Body of pancreas (tissue), 4 donors: ENCODE results near the gene TBC1D9B. TPM values are rescaled to one million over a fixed set of nuclear protein-coding genes. Genes with fewer than 3 reads are reported as not detected.
A peak's percentile ranks its signal among the peaks of the same experiment; 100 is the strongest.

Experiments used
- ATAC-seq: fragments of 150-250 bp; one replicate; pipeline ENCODE4 v1.9.1; 2016
- DNase-seq, 4 donors: peaks; one replicate each; pipeline ENCODE4 v3.0.0-alpha.2; 2019
- H3K27ac ChIP-seq, 4 donors: fragments of 200-600 bp; sonication (generic); 1 replicate in 3 of 4; 2 replicates in 1 of 4; pipeline versions ENCODE4 v1.5.1 to v1.6.1; 2016 to 2019; ENCODE audit warnings: mild to moderate bottlenecking in 1 of 4, mixed read lengths in 1 of 4, moderate library complexity in 1 of 4
- H3K27me3 ChIP-seq, 2 donors: fragments of 200-600 bp; sonication (generic); one replicate each; pipeline ENCODE4 v1.6.0; 2016; ENCODE audit warnings: mild to moderate bottlenecking in 1 of 2
- H3K36me3 ChIP-seq, 2 donors: fragments of 200-600 bp; sonication (generic); replicated peaks in 1 of 2; 2 replicates each; pipeline ENCODE4 v1.5.1; 2016; ENCODE audit warnings: low read depth in 2 of 2; ENCODE audit not compliant: insufficient read depth in 1 of 2
- H3K4me1 ChIP-seq: fragments of 200-600 bp; sonication (generic); one replicate; pipeline ENCODE4 v1.6.0; 2016
- H3K4me3 ChIP-seq, 2 donors: fragments of 200-600 bp; sonication (generic); 1 replicate in 1 of 2; 2 replicates in 1 of 2; pipeline ENCODE4 v1.5.1; 2016 to 2019
- H3K9me3 ChIP-seq, 3 donors: fragments of 200-600 bp; sonication (generic); 1 replicate in 2 of 3; 2 replicates in 1 of 3; pipeline ENCODE4 v1.5.1; 2016
- POLR2A ChIP-seq, 3 donors: fragments of 450-650 bp; IDR thresholded peaks; one replicate each; pipeline ENCODE4 v1.6.1; 2016; ENCODE audit warnings: antibody characterized with exemption in 3 of 3, mild to moderate bottlenecking in 2 of 3
- WGBS, 2 donors: methylation state at CpG; one replicate each; pipeline ENCODE4 v1.1.5; 2017; 5-methylcytosine and 5-hydroxymethylcytosine counted together
- intact Hi-C: fragments of 100-400 bp; cut with DNase I; formaldehyde crosslinking; loops from one replicate; pipeline ENCODE4 v1.15.1; 2023
- total RNA-seq, 2 donors: library from RNA; depleted of rRNA; stranded (reverse); fragments of >200 nt; gene quantifications; one replicate each; pipeline ENCODE4 v1.1.0, GENCODE V29; 2016
- TF ChIP-seq, protein P1 (sequence below), 7 experiments: fragments of 450-650 bp in 4 of 7; fragments of 200-600 bp in 3 of 7; sonication (generic) in 3 of 7; IDR thresholded peaks; one replicate each; pipeline ENCODE4 v1.5.1; 2016 to 2019; ENCODE audit warnings: antibody characterized with exemption in 7 of 7

The TBC1D9B gene
- total RNA-seq, 2 donors from 2014 or later: 69.8 to 121 TPM

DNA sequence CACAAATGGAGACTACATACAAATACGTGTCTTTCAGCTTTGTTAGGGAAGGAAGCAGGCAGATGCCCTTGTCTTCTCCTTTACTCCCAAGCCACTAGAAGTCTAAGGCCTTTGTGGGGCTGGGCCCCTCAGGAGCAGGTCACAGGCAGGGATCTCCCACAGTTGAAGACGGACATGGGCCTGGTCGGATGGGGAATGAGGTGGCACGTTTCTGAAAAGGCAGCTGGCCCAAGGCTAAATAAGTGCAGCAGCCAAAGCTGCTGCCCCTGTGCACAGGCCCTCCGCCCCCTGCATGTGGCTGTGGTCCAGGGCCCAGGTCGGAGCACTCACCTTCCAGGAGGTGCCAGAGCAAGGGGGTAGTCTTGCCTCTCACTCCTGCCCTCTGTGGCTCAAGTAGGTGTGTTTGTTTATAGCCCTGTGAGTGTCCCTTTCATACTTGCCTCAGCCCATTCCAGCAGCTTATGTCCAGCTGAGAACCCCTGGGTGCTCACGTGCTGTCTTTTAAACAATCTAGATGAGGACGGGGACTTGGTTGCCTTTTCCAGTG is 85.2 kb downstream of the TBC1D9B start:
- peaks cover 75% of the 10 kb centered on the region for H3K4me1 ChIP-seq
- H3K36me3 ChIP-seq: peaks cover 14 to 25% of the 10 kb centered on the region in 2 donors
- WGBS, 2 donors: 11 to 21% methylated on average over 4 to 8 of the region's 8 CpGs
- TF ChIP-seq POLR2A (IDR thresholded peaks at IDR 0.05): peak in 2 of 3 donors; percentile 12 to 31
- TF ChIP-seq, protein P1, sequence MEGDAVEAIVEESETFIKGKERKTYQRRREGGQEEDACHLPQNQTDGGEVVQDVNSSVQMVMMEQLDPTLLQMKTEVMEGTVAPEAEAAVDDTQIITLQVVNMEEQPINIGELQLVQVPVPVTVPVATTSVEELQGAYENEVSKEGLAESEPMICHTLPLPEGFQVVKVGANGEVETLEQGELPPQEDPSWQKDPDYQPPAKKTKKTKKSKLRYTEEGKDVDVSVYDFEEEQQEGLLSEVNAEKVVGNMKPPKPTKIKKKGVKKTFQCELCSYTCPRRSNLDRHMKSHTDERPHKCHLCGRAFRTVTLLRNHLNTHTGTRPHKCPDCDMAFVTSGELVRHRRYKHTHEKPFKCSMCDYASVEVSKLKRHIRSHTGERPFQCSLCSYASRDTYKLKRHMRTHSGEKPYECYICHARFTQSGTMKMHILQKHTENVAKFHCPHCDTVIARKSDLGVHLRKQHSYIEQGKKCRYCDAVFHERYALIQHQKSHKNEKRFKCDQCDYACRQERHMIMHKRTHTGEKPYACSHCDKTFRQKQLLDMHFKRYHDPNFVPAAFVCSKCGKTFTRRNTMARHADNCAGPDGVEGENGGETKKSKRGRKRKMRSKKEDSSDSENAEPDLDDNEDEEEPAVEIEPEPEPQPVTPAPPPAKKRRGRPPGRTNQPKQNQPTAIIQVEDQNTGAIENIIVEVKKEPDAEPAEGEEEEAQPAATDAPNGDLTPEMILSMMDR (IDR thresholded peaks at IDR 0.05): no peak
- H3K9me3 ChIP-seq: no peaks in the 10 kb centered on the region
- H3K4me3 ChIP-seq: peak overlapping the region in 1 of 2 donors; percentile 83
- H3K27me3 ChIP-seq: no peaks in the 10 kb centered on the region
- intact Hi-C loops: no loop called here
- ATAC-seq: no peak
- peak in 1 of 4 donors; percentile 30 for DNase-seq
- H3K27ac ChIP-seq: peak overlapping the region in 3 of 4 donors; percentile 97 to 100 (median 99)

DNA sequence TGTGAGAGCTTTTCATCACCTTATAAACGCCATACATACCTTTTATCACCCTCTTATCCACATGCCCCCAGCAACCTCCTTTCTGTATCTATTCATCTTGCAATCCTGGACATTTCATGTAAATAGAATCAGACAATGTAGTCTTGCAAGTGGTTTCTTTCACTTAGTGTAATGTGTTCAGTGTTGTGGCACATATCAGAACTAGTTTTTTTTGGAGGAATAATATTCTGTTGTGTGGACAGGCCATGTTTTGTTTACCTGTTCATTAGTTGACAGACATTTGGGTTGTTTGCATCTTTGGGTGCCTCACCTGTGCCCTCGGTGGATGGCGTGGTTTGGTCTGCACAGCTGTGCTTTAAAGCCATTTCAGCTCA is 85.7 kb downstream of the TBC1D9B start:
- intact Hi-C loops: no loop called here
- no peaks in the 10 kb centered on the region for H3K9me3 ChIP-seq
- H3K4me3 ChIP-seq: peak overlapping the region in 1 of 2 donors; percentile 83
- H3K27ac ChIP-seq: peak overlapping the region in 3 of 4 donors; percentile 97 to 100 (median 99)
- TF ChIP-seq, protein P1 (IDR thresholded peaks at IDR 0.05): no peak
- TF ChIP-seq POLR2A (IDR thresholded peaks at IDR 0.05): no peak
- WGBS, 2 donors: 21% methylated on average over 3 of the region's 3 CpGs
- no peaks in the 10 kb centered on the region for H3K27me3 ChIP-seq
- ATAC-seq (no peak), DNase-seq (no peak)
- H3K36me3 ChIP-seq: peaks cover 14 to 23% of the 10 kb centered on the region in 2 donors
- H3K4me1 ChIP-seq: peaks cover 77% of the 10 kb centered on the region

DNA sequence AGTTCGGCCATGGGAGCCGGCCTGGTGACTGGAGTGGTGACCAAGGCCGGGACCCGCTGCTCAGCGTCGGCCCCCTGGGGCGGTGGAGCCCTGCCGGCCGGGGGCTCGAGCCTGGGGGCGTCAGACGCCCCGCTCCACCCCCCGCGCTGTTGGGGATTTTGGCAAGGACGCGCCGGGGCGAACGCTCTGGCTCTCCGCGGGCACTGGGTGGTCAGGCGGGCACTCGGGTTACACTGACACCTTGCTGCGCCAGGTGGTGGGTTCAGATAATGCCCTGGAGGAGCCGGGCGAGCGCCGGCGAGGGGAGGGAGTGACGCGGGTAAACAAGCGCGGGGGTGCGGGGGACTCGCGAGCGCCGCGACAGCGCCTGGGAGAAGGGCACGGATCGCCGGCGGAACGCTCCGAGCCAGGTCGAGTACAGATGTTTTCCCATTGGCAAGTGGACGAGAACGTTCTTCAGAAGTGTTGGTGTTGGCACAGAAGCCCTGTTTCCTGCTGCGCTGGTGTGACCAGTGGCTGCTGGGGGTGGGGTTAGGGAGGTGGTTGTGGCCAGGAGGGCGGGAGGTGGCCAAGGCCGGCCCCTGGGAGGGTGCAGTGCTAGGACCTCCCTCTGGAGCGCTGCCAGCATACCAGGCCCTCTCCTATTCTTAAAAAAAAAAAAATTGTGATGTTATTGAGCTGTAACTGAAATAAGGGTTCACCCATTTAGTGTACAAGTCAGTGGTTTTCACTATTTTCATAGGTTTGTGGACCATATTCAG is 86.2 kb downstream of the TBC1D9B start:
- intact Hi-C loops: no loop called here
- DNase-seq (peak; percentile 97 to 99 (median 98)), ATAC-seq (peak; percentile 73)
- H3K27me3 ChIP-seq: no peaks in the 10 kb centered on the region
- H3K36me3 ChIP-seq: peaks cover 14 to 18% of the 10 kb centered on the region in 2 donors
- peak overlapping the region; percentile 83 to 90 for H3K4me3 ChIP-seq
- 0 to 1% methylated on average over 4 to 47 of the region's 54 CpGs for WGBS, 2 donors
- peak; percentile 94 to 96 (median 95) for TF ChIP-seq POLR2A (IDR thresholded peaks at IDR 0.05)
- TF ChIP-seq, protein P1 (IDR thresholded peaks at IDR 0.05): peak in 4 of 7 experiments; percentile 20 to 36 (median 26)
- H3K9me3 ChIP-seq: no peaks in the 10 kb centered on the region
- peaks cover 73% of the 10 kb centered on the region for H3K4me1 ChIP-seq
- peak overlapping the region; percentile 97 to 100 (median 99) for H3K27ac ChIP-seq

DNA sequence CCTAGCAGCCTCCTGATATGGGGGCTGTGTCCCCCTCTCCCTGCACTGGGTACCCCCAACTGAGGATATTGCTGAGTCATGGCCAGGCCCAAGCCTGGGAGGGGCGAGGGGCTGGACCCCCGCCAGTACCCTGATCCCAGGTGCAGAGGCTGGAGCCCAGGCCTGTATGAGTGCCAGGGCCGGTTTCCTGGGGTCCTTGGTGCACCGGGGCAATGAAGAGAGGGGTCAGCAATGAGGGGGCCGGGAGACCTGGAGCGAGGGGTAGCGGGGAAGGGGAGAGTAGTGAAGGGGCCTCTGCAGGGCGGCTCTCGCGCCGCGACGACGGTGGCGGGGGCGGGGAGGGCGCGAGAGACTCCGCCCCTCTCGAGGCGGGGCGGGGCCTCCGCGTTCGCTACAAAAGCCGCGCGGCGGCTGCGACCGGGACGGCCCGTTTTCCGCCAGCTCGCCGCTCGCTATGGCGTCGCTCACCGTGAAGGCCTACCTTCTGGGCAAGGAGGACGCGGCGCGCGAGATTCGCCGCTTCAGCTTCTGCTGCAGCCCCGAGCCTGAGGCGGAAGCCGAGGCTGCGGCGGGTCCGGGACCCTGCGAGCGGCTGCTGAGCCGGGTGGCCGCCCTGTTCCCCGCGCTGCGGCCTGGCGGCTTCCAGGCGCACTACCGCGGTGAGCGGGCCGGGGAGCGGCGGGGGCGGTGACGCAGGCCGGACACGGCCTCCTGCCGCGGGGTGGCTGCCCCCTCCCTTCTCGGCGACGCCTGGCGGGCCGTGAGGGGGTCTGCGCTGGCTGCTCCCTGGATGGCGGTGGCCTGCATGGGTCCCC is 87.0 kb downstream of the TBC1D9B start, which contains the start of gene SQSTM1:
SQSTM1 (plus strand) TSS at position 423 of the 815 bp plus-strand sequence; CDS start at position 455, 32 bp downstream.
- peaks cover 70% of the 10 kb centered on the region for H3K4me1 ChIP-seq
- H3K27me3 ChIP-seq: no peaks in the 10 kb centered on the region
- H3K4me3 ChIP-seq: peak within 1 kb of the TSS; percentile 83 to 90
- no peaks in the 10 kb centered on the region for H3K9me3 ChIP-seq
- peaks cover 12 to 14% of the 10 kb centered on the region in 2 donors for H3K36me3 ChIP-seq
- DNase-seq (peak; percentile 80 to 86 (median 84)), ATAC-seq (peak; percentile 68)
- intact Hi-C loops: no loop called here
- TF ChIP-seq POLR2A (IDR thresholded peaks at IDR 0.05): peak; percentile 99 to 100 (median 99)
- TF ChIP-seq, protein P1 (IDR thresholded peaks at IDR 0.05): peak in 2 of 7 experiments; percentile 8 to 16
- H3K27ac ChIP-seq: peak within 1 kb of the TSS; percentile 97 to 100 (median 99)
- WGBS, 2 donors: 0% methylated on average over 4 to 71 of the region's 81 CpGs
